Measurements from ENCODE around the gene ZFP36L2.

Gene ZFP36L2

DNA sequence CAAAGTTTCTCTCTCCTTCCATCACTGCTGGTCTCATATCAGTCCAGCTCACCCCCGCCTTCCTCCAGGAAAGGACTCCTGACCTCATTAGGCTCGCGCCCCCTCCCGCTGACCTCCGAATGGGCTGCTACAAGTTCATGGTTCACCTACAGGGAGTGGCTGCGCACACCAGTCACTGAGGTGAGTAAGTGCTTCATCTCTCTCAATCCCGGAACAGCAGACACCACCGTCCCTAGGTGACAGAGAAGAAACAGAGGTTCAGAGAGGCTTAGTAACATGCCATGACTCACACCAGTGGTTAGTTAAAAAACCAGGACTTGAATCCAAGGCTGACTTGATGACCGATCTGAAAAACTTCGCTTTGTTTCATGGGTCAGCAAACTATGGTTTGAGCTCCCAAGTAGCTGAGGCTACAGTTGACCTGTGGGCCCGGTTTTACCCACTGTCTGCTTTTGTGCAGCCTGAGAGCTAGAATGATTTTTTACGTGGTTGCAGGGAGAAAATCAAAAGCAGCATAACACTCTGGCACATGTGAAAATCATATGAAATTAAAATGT is 42.0 kb downstream of the ZFP36L2 start:
- DNase-seq: no peak

DNA sequence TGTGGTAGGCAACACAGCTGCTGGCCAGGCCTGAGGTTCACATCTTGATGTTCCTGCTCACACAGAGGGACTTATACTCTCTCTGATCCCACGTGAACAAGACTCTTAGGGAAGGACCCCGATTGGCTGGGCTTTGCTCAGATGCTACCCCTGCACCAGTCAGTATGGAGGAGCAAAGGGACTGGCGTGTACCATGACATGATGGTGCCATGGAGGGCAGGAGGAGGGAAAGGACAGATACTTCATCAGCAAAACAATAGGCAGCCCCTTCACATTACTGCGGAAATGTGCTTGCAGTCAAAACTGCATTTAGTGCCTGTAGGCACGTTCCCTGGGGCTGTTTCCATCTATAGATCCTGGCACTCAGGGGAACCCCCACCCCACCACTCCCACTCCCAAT is 42.7 kb downstream of the ZFP36L2 start:
- no peak for DNase-seq

DNA sequence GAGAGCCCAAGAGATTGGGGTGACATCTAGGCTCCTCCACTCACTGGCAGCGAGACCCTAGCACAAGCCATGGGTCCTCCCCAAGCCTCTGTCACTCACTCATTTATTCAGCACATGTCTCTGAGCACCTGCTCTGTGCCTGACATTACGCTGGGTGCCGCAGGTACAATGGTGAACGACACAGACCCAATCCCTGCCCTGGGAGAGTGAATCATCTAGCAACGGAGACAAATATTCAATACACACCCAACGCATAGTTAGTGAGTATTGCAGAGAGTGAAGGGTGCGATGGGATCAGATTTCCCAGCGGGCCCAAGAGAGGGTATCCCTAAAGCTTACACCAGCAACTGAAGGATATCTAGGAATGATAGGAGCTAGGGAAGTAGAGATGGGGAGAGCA is 45.5 kb downstream of the ZFP36L2 start:
- DNase-seq: no peak

DNA sequence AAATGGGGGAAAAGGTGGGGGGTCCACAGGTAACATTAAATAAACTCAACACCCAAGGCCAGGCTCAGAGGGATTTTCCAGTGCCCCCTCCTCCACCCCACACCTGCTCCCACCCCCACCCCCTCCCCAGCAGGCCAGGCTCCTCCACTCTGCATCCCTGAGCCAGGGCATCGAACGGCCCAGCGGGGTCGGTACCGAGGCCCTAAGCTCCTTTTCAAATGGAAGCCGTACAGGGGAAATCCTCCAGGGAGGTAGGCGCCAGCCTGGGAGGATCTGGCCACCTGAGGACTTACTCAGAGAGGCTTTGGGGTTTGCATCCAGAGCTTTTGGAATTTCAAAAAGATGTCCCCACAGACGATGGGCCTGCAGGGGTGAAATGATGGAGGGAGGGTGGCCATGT is 46.5 kb downstream of the ZFP36L2 start:
- no peak for DNase-seq

DNA sequence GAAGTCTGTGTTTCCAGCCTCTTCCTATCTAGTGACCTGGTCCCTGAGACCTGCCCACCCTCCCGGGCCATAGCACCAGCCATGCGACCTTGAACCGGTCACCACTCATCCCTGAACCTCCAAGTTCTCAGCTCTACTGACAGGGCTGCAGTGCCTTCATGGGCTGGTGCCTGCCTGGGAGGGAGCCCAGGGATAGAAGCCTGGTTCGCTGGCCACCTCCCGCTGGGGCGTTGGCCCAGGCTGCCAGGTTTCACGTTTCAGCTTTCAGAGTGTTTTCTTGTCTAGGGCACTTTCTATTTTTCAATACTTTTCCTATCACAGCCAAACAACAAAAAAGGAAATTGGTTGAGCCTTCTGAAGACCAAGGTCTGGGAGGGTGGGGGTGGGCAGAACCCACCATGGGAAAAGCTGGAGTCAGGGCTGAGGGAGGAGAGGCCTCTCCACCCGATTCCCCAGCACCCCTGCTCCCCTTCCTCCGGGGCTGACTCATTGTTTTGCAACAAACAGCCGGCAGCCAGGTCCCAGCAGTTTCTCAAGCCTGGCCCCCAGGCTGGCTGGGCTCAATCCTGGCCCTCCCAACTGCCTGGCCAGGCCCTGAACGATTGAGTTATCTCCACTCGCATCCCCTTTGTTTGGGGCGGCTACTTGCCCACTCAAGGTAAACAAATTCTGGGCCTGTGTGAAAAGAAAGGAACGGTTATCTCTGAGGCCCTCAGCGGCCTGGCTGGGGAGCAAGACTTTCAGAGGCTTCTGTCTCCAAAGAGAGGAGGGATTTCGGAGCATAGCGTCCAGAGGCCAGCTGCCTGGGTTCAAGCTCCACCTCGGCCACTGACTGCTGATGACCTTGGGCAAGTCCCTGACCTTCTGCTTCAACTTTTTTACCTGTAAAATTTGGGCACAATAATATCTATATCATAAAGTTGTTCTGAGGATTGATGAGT is 47.5 kb downstream of the ZFP36L2 start:
- DNase-seq: peak; percentile 50

DNA sequence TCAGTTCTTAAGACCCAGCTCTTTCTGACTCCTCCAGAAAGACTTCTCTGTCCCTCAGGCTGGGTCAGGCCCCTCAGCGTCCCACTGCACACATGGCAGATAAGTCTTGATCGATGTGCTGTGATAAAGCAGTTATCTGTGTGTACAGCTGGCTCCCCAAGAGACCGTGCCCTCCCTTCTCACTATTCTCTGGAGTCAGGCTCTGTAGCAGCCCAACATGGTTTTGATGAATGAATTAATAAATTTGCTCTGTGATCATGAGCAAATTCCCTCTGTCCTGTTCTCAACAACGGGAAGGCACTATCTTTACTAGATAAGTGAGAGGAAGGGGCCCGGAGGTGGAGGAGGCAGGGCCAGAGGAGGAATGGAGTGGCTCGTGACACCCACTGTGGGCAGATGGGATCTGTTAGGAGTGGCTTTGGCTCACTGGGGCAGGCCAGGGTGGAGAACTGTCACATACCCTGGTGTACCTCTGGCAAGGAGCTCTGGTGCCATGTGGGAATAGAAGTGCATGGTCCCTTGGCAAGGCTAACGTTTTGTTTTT is 48.3 kb downstream of the ZFP36L2 start:
- DNase-seq: no peak

DNA sequence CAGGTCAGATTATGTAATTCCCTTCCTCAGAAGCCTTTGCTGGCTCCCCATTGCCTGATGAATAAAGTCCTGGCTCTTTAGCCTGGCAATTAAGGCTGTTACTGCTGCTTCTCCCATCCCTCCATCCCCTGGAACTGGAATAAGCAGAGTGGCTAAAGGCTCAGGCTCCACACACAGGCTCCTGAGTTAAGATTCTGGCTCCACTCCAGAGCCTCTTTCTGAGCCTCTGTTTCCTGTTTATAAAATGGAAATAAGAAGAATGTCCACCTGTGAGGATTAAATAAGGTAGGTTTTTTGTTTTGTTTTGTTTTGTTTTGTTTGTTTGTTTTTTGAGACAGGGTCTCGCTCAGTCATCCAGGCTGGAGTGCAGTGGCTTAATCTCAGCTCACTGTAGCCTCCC is 50.0 kb downstream of the ZFP36L2 start:
- no peak for DNase-seq

DNA sequence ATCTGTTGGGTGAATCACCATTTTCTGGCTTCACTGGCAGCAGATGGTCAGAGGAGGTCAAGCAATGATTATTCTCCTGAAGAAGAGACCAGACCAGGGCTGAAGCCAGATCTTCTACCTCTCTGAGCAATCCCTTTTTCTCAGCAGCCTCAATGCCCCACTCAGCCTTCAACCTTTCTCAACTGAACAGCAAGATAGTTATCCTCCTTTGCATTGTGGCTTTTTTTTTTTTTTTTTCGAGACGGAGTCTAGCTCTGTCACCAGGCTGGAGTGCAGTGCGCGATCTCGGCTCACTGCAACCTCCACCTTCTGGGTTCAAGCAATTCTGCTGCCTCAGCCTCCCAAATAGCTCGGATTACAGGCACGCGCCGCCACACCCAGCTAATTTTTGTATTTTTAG is 50.5 kb downstream of the ZFP36L2 start:
- no peak for DNase-seq

DNA sequence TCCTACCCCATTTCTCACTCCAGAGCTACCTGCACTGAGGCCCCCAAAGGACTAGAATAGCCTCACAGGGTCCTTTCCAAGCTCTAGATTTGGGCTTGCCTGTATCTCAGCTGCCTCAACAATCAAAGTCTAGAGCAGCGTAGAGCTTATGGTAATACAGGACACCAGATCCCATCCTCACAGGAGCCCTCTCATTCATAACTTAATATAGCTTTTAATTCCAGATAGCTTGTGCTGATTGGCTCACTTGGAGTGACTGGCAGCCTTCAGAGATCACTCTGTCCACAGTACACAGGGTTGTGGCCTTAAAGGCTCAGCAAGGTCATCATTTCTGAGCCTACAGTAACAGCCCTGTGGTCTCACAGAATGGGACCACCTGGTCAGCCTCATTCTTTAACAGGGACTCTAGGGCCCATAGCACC is 51.4 kb downstream of the ZFP36L2 start:
- DNase-seq: no peak

DNA sequence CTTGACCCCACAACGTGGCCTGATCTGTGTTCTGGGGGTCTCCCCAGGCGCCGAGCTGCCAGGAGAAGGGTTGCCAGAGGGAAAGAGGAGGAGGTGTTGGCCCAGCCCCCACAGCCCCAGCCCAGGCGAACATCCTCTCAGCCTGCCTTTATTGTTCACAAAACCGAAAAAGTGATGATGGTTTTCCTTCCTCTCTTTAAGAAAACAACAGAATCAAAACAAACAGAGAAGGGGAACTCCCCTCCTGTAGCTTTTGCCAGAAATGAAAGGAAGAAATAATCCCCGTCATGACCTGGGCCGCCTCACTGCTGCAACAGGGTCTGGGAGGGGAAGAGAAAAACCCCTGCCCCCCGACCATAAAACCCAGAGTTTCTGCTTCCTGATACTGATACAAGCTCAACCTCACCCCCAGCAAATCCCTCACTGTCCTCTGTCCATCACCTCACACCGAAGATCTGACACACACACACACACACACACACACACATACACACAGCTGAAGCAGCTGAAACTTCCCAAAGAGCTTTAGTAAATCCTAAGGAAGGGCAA is 52.0 kb downstream of the ZFP36L2 start:
- DNase-seq: peak; percentile 71

All from activated CD4-positive, alpha-beta T cell treated with anti-CD3 and anti-CD28 coated beads, Interleukin-2, amount 50 U/mL, for 1 hour (primary cell).